ENCODE measurements around the gene LYRM1.
"Not testable (repeated sequence)": the region's sequence is repeated elsewhere in the genome, so short reads cannot be mapped to it uniquely, and the experiment has no call there.

Gene LYRM1

DNA sequence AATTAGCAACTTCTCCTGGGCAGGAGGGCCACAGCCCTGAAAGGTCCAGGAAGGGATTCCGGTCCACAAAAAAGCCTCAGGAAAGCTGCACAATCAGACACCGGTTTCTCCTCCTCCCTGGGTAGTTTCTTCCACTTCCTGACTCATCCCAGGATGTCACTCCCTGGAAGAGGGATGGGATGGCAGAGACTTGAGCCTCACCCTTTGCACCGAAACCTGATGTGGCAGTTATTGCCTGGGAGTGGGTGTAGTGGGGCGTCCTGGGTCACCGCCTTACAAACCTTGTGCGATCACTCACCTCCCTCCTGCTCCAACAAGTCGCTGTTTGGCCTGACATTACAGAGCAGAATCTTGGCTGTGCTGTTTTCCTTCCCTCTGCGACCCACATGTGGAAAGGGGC, 70.8 kb downstream of the LYRM1 start:
- Histone ChIP-seq H3K9me2 (ENCODE audit: low read depth, low read length) (no peaks in the 10 kb centered on the region), H3K27ac (ENCODE audit: low read depth, low read length, poor library complexity, severe bottlenecking) (no peak overlapping the region), H3K27me3 (ENCODE audit: insufficient read depth, low read length) (0 out of 2 replicates have a peak, but pooled peaks cover 3% of the 10 kb centered on the region), H3K4me1 (ENCODE audit: insufficient read depth, low read length, severe bottlenecking) (no peaks in the 10 kb centered on the region), H4K20me1 (ENCODE audit: insufficient read depth, low read length) (no peaks in the 10 kb centered on the region), H3K9me3 (ENCODE audit: low read length) (no peaks in the 10 kb centered on the region), H2AFZ (ENCODE audit: low read length) (no peak overlapping the region), H3K4me2 (ENCODE audit: low read length) (no peak overlapping the region), H3K36me3 (ENCODE audit: insufficient read depth, low read length) (no peaks in the 10 kb centered on the region), H3F3A (ENCODE audit: insufficient read depth, low read length) (no peaks in the 10 kb centered on the region), H3K4me3 (ENCODE audit: low read depth, low read length, poor library complexity, severe bottlenecking) (no peak overlapping the region), H3K9ac (ENCODE audit: low read length) (no peak overlapping the region), H3K79me2 (ENCODE audit: insufficient read depth, low read length) (no peaks in the 10 kb centered on the region)
- TF ChIP-seq EZH2 (IDR thresholded peaks at IDR 0.05; ENCODE audit: borderline replicate concordance, low read length) = no peak
- TF ChIP-seq, protein P1, sequence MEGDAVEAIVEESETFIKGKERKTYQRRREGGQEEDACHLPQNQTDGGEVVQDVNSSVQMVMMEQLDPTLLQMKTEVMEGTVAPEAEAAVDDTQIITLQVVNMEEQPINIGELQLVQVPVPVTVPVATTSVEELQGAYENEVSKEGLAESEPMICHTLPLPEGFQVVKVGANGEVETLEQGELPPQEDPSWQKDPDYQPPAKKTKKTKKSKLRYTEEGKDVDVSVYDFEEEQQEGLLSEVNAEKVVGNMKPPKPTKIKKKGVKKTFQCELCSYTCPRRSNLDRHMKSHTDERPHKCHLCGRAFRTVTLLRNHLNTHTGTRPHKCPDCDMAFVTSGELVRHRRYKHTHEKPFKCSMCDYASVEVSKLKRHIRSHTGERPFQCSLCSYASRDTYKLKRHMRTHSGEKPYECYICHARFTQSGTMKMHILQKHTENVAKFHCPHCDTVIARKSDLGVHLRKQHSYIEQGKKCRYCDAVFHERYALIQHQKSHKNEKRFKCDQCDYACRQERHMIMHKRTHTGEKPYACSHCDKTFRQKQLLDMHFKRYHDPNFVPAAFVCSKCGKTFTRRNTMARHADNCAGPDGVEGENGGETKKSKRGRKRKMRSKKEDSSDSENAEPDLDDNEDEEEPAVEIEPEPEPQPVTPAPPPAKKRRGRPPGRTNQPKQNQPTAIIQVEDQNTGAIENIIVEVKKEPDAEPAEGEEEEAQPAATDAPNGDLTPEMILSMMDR (IDR thresholded peaks at IDR 0.05; ENCODE audit: low read length) = no peak

DNA sequence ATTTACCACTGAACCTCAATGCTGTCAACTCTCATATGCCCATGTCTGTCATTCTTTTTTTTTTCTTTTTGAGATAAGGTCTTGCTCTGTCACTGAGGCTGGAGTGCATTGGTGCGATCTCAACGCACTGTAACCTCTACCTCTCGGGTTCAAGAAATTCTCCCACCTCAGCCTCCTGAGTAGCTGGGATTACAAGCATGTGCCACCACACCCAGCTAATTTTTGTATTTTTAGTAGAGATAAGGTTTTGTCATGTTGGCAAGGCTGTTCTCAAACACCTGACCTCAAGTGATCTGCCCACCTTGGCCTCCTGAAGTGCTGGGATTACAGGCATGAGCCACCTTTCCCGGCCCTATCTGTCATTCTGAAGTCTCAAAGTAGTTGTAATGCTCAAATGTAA, 72.6 kb downstream of the LYRM1 start:
- not testable (repeated sequence) for H2AFZ ChIP-seq (ENCODE audit: low read length); H3K4me1 ChIP-seq (ENCODE audit: insufficient read depth, low read length, severe bottlenecking); H3K4me3 ChIP-seq (ENCODE audit: low read depth, low read length, poor library complexity, severe bottlenecking); H3K4me2 ChIP-seq (ENCODE audit: low read length); H3K27ac ChIP-seq (ENCODE audit: low read depth, low read length, poor library complexity, severe bottlenecking); H3K79me2 ChIP-seq (ENCODE audit: insufficient read depth, low read length); H3K9me3 ChIP-seq (ENCODE audit: low read length); H3K27me3 ChIP-seq (ENCODE audit: insufficient read depth, low read length); H4K20me1 ChIP-seq (ENCODE audit: insufficient read depth, low read length); H3K9me2 ChIP-seq (ENCODE audit: low read depth, low read length); H3F3A ChIP-seq (ENCODE audit: insufficient read depth, low read length); H3K9ac ChIP-seq (ENCODE audit: low read length); H3K36me3 ChIP-seq (ENCODE audit: insufficient read depth, low read length)
